Endodermal cell (in vitro differentiated cells): ENCODE data around the gene SKA3. TPM values are rescaled to one million over a fixed set of nuclear protein-coding genes. Genes with fewer than 3 reads are reported as not detected.
A peak's percentile ranks its signal among the peaks of the same experiment; 100 is the strongest.
"Not testable (repeated sequence)": the region's sequence is repeated elsewhere in the genome, so short reads cannot be mapped to it uniquely, and the experiment has no call there.

Experiments used
- DNase-seq: peaks from one replicate; pipeline ENCODE4 v3.0.0-alpha.2; 2017
- H3K27ac ChIP-seq: 2 replicates; pipeline ENCODE4 v1.5.1; 2013; ENCODE audit warnings: mild to moderate bottlenecking, low read depth, low read length, moderate library complexity
- H3K27me3 ChIP-seq: 2 replicates; pipeline ENCODE4 v1.6.1; 2013; ENCODE audit warnings: mild to moderate bottlenecking, low read length, moderate library complexity; ENCODE audit not compliant: insufficient read depth, control insufficient read depth, poor library complexity, severe bottlenecking
- H3K36me3 ChIP-seq: 2 replicates; pipeline ENCODE4 v1.7.0; 2013; ENCODE audit warnings: mild to moderate bottlenecking, low read length, moderate library complexity; ENCODE audit not compliant: control insufficient read depth, insufficient read depth
- H3K4me1 ChIP-seq: one replicate; pipeline ENCODE4 v1.7.0; 2013; ENCODE audit warnings: low read length; ENCODE audit not compliant: control insufficient read depth, insufficient read depth
- H3K4me3 ChIP-seq: 2 replicates; pipeline ENCODE4 v1.5.1; 2013; ENCODE audit warnings: mild to moderate bottlenecking, low read length, moderate library complexity
- H3K9ac ChIP-seq: 2 replicates; pipeline ENCODE4 v1.6.1; 2013; ENCODE audit warnings: mild to moderate bottlenecking, low read length, moderate library complexity; ENCODE audit not compliant: poor library complexity, severe bottlenecking; ENCODE audit errors: extremely low read depth
- H3K9me3 ChIP-seq: 2 replicates; pipeline ENCODE4 v1.6.1; 2013; ENCODE audit warnings: mild to moderate bottlenecking, low read length, moderate library complexity; ENCODE audit not compliant: control insufficient read depth
- H3K27ac Mint-ChIP-seq: 2 replicates; pipeline ENCODE4 v1.8.0; 2020; ENCODE audit warnings: mixed read lengths
- H3K27me3 Mint-ChIP-seq: 2 replicates; pipeline ENCODE4 v1.8.0; 2021; ENCODE audit warnings: mild to moderate bottlenecking, mixed read lengths; ENCODE audit not compliant: insufficient read depth
- H3K36me3 Mint-ChIP-seq: 2 replicates; pipeline ENCODE4 v1.8.0; 2020; ENCODE audit warnings: low read depth, mixed read lengths
- H3K4me1 Mint-ChIP-seq: 2 replicates; pipeline ENCODE4 v1.8.0; 2020; ENCODE audit warnings: mixed read lengths
- H3K4me3 Mint-ChIP-seq: 2 replicates; pipeline ENCODE4 v1.8.0; 2020; ENCODE audit warnings: mild to moderate bottlenecking, moderate library complexity, mixed read lengths
- H3K9me3 Mint-ChIP-seq: 2 replicates; pipeline ENCODE4 v1.8.0; 2020; ENCODE audit warnings: mild to moderate bottlenecking, mixed read lengths
- WGBS, 2 experiments: methylation state at CpG; one replicate each; pipeline versions ENCODE4 v1.1.5 to v1.1.7; 2013; ENCODE audit warnings: missing lambda C conversion rate in 2 of 2, mixed read lengths in 1 of 2; ENCODE audit not compliant: insufficient coverage in 1 of 2, insufficient read length in 1 of 2; 5-methylcytosine and 5-hydroxymethylcytosine counted together
- long read RNA-seq, 4 experiments: library from polyadenylated mRNA in 2 of 4; library from RNA in 1 of 4; library from capped mRNA in 1 of 4; stranded (forward) in 3 of 4; unstranded in 1 of 4; transcript quantifications; one replicate each; pipeline ENCODE4 v2.0.0, GENCODE V29; 2020 to 2021; ENCODE audit warnings: inconsistent platforms in 1 of 4
- polyA plus RNA-seq, 2 experiments: library from polyadenylated mRNA; stranded (reverse); fragments of 50-300 nt; gene quantifications; one replicate each; pipeline ENCODE4 v1.2.3, GENCODE V29; 2013
- total RNA-seq, 2 donors: library from RNA; stranded (reverse); fragmentation: NEBNext Ultra II Directional in 1 of 2; extraction: Animal tissue kit (Norgen Biotek cat#: 25700) in 1 of 2; gene quantifications; 2 replicates in 1 of 2; 3 replicates in 1 of 2; pipeline ENCODE4 v1.2.1, GENCODE V29; 2021
- TF ChIP-seq, protein P1 (sequence below): fragments of 200-600 bp; sonication (generic); conservative IDR thresholded peaks from 2 replicates; pipeline ENCODE4 v1.5.0; 2021; ENCODE audit warnings: antibody characterized with exemption, mild to moderate bottlenecking

SKA3 gene
- 10 to 100 TPM; 24.1 to 35.3 TPM for total RNA-seq
- 32.6 TPM for polyA plus RNA-seq (2013, experiment 1 of 2)
- 32.8 TPM for polyA plus RNA-seq (2013, experiment 2 of 2)
- long read RNA-seq, experiment 1, transcript SKA3-202 (9 exons, 2,919 nt), result major isoform, 7 of 19 reads
- long read RNA-seq, experiment 1, partial matches to known transcripts, result 11 of 19 reads
- long read RNA-seq, experiment 1, other reads (novel, unspliced or antisense), result 1 of 19 reads
- long read RNA-seq, experiment 2, transcript SKA3-202 (9 exons, 2,919 nt), result major isoform, 27 of 39 reads
- long read RNA-seq, experiment 2, partial matches to known transcripts, result 5 of 39 reads
- long read RNA-seq, experiment 2, other reads (novel, unspliced or antisense), result 4 of 39 reads
- long read RNA-seq, experiment 3, transcript SKA3-202 (9 exons, 2,919 nt), result major isoform, 45 of 62 reads
- long read RNA-seq, experiment 3, partial matches to known transcripts, result 3 of 62 reads
- long read RNA-seq, experiment 3, other reads (novel, unspliced or antisense), result 10 of 62 reads
- long read RNA-seq, experiment 4, transcript SKA3-202 (9 exons, 2,919 nt), result major isoform, 14 of 35 reads
- long read RNA-seq, experiment 4, partial matches to known transcripts, result 7 of 35 reads
- long read RNA-seq, experiment 4, other reads (novel, unspliced or antisense), result 6 of 35 reads

GRCh38 chr13:21176215-21176981 is at the start of gene SKA3, which contains the start of gene MRPL57:
TSS of gene SKA3 (minus strand) at chr13:21176552. CDS start at chr13:21176477, 75 bp downstream.
TSS of gene MRPL57 (plus strand) at chr13:21176658. CDS start at chr13:21176917, 259 bp downstream.
- H3K4me1 Mint-ChIP-seq, result peaks cover 5% of the 10 kb centered on the region
- TF ChIP-seq, protein P1, sequence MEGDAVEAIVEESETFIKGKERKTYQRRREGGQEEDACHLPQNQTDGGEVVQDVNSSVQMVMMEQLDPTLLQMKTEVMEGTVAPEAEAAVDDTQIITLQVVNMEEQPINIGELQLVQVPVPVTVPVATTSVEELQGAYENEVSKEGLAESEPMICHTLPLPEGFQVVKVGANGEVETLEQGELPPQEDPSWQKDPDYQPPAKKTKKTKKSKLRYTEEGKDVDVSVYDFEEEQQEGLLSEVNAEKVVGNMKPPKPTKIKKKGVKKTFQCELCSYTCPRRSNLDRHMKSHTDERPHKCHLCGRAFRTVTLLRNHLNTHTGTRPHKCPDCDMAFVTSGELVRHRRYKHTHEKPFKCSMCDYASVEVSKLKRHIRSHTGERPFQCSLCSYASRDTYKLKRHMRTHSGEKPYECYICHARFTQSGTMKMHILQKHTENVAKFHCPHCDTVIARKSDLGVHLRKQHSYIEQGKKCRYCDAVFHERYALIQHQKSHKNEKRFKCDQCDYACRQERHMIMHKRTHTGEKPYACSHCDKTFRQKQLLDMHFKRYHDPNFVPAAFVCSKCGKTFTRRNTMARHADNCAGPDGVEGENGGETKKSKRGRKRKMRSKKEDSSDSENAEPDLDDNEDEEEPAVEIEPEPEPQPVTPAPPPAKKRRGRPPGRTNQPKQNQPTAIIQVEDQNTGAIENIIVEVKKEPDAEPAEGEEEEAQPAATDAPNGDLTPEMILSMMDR, result peak; percentile 14

GRCh38 chr13:21225082-21225481 is 48.7 kb upstream of the SKA3 start:
- H3K4me3 ChIP-seq, result no peak overlapping the region
- no peaks in the 10 kb centered on the region for H3K36me3 ChIP-seq
- peaks cover 12% of the 10 kb centered on the region for H3K9me3 ChIP-seq
- Mint-ChIP-seq H3K27ac (no peak overlapping the region), H3K27me3 (no peaks in the 10 kb centered on the region), H3K36me3 (no peaks in the 10 kb centered on the region), H3K9me3 (peaks cover 14% of the 10 kb centered on the region), H3K4me3 (no peak overlapping the region), H3K4me1 (no peaks in the 10 kb centered on the region)
- no peak overlapping the region for H3K27ac ChIP-seq
- H3K27me3 ChIP-seq, result no peaks in the 10 kb centered on the region
- DNase-seq, result no peak
- H3K9ac ChIP-seq, result no peak overlapping the region
- TF ChIP-seq, protein P1, result no peak
- H3K4me1 ChIP-seq, result no peaks in the 10 kb centered on the region
- WGBS, 2 experiments, result 91 to 100% methylated on average over 4 to 6 of the region's 6 CpGs

More at GRCh38 chr13:21176215-21176981, at the start of gene SKA3, which contains the start of gene MRPL57:
- DNase-seq, result peak; percentile 98
- Mint-ChIP-seq H3K27ac (peak within 1 kb of the TSS; percentile 97), H3K36me3 (peaks cover 18% of the 10 kb centered on the region), H3K9me3 (peaks cover 5% of the 10 kb centered on the region), H3K4me3 (peak within 1 kb of the TSS; percentile 93), H3K27me3 (no peaks in the 10 kb centered on the region)
- peak within 1 kb of the TSS; percentile 89 for H3K9ac ChIP-seq
- no peaks in the 10 kb centered on the region for H3K27me3 ChIP-seq
- no peaks in the 10 kb centered on the region for H3K4me1 ChIP-seq
- peak within 1 kb of the TSS; percentile 95 for H3K4me3 ChIP-seq
- H3K9me3 ChIP-seq, result no peaks in the 10 kb centered on the region
- H3K36me3 ChIP-seq, result peaks cover 5% of the 10 kb centered on the region
- peak within 1 kb of the TSS; percentile 92 for H3K27ac ChIP-seq
- 0% methylated on average over 51 to 93 of the region's 93 CpGs for WGBS, 2 experiments

DNA sequence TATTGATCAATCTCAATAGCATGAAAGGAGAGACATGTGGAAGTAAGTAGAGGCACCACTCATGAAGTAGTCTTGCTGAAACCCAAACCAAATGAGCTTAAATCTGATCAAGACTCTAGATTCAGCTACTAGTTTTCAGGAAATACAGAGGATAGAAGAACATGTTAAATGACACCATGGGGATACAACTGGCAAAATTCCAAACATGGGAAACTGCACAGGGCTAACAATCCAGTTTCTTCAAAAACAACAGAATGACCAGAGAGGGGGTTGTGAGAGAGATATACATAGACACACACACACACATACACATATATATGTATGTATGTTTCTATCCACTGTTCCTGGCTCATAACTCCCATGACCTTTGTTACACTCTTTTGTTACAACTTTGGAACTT is 44.9 kb upstream of the SKA3 start:
- TF ChIP-seq, protein P1, result no peak
- H3K9me3 Mint-ChIP-seq, result peaks cover 14% of the 10 kb centered on the region
- no peak overlapping the region for H3K27ac ChIP-seq
- no peak for DNase-seq
- H3K36me3 ChIP-seq, result no peaks in the 10 kb centered on the region
- H3K27ac Mint-ChIP-seq, result no peak overlapping the region
- no peaks in the 10 kb centered on the region for H3K27me3 ChIP-seq
- no peaks in the 10 kb centered on the region for H3K4me1 Mint-ChIP-seq
- peaks cover 12% of the 10 kb centered on the region for H3K9me3 ChIP-seq
- H3K4me3 Mint-ChIP-seq, result no peak overlapping the region
- no peak overlapping the region for H3K4me3 ChIP-seq
- H3K36me3 Mint-ChIP-seq, result no peaks in the 10 kb centered on the region
- H3K27me3 Mint-ChIP-seq, result no peaks in the 10 kb centered on the region
- H3K4me1 ChIP-seq, result no peaks in the 10 kb centered on the region
- no peak overlapping the region for H3K9ac ChIP-seq

DNA sequence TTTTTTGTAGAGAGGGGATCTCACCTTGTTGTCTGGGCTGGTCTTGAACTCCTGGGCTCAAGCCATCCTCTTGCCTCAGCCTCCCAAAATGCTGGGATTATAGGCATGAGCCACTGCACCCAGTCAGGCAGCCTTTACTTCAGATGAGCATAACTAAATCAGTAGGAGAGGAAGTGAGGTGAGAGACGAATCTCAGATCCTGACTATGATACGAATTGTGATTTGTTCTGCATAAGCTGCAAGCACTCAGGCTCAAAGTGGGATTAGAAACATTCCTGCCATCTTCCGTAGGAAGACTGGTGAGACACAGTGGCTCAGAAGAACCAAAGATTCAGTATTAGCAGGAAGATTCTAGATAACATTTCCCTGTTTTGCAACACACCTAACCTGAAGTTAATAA is 43.4 kb upstream of the SKA3 start:
- not testable (repeated sequence) for H3K27ac Mint-ChIP-seq, H3K9ac ChIP-seq, H3K4me1 ChIP-seq, H3K27me3 ChIP-seq, H3K27ac ChIP-seq, H3K36me3 Mint-ChIP-seq, H3K4me3 Mint-ChIP-seq, H3K36me3 ChIP-seq, H3K27me3 Mint-ChIP-seq, H3K4me3 ChIP-seq, H3K4me1 Mint-ChIP-seq, DNase-seq
- WGBS, 2 experiments, result 88 to 90% methylated on average over 3 of the region's 3 CpGs
- peaks cover 14% of the 10 kb centered on the region for H3K9me3 Mint-ChIP-seq
- H3K9me3 ChIP-seq, result peaks cover 12% of the 10 kb centered on the region
